ENCODE measurements around the gene NHLRC2. TPM values are rescaled to one million over a fixed set of nuclear protein-coding genes. Genes with fewer than 3 reads are reported as not detected.
"Not testable (repeated sequence)": the region's sequence is repeated elsewhere in the genome, so short reads cannot be mapped to it uniquely, and the experiment has no call there.

The NHLRC2 gene
- total and polyA plus RNA-seq, 2 donors (not counting 1 experiment from before 2014, with no cell fraction given): 5.7 to 59.8 TPM

- DNase-seq: no peak
Measured at GRCh38 chr10:113808168-113808567, 46.3 kb upstream of the NHLRC2 start.

GRCh38 chr10:113814700-113815099 lies 39.8 kb upstream of the NHLRC2 start:
- H3K27me3 Mint-ChIP-seq: peaks cover 23% of the 10 kb centered on the region
- H3K36me3 ChIP-seq (replicated peaks in 1 of 2; ENCODE audit: control extremely low read depth in 1 of 2, control insufficient read depth in 1 of 2, extremely low read depth in 1 of 2, insufficient read depth in 2 of 2, low read length in 1 of 2); H3K27ac Mint-ChIP-seq; H4K20me1 ChIP-seq (ENCODE audit: control insufficient read depth, insufficient read depth, low read length, poor library complexity, severe bottlenecking); POLR2A ChIA-PET; H3K9me3 Mint-ChIP-seq (ENCODE audit: insufficient read depth); DNase-seq; H3K27me3 ChIP-seq (replicated peaks in 1 of 4; ENCODE audit: control extremely low read depth in 1 of 4, control insufficient read depth in 3 of 4, insufficient read depth in 4 of 4, low read length in 3 of 4); H3K4me3 ChIP-seq (ENCODE audit: control extremely low read depth in 1 of 5, extremely low read depth in 1 of 5, insufficient read depth in 1 of 5, low read depth in 2 of 5, low read length in 4 of 5); H3K4me1 Mint-ChIP-seq; H2AFZ ChIP-seq (ENCODE audit: insufficient read depth, low read depth, low read length, poor library complexity, severe bottlenecking); H3K9ac ChIP-seq (ENCODE audit: low read length); H3K9me3 ChIP-seq (ENCODE audit: control extremely low read depth in 1 of 3, control insufficient read depth in 2 of 3, insufficient read depth in 1 of 3, low read length in 2 of 3); H3K4me2 ChIP-seq (replicated peaks; ENCODE audit: low read depth, low read length, poor library complexity, severe bottlenecking); intact Hi-C loops (cut with micrococcal nuclease); H3K4me3 Mint-ChIP-seq; H3K79me2 ChIP-seq (ENCODE audit: control insufficient read depth, insufficient read depth, low read length); CTCF ChIA-PET; H3K4me1 ChIP-seq (ENCODE audit: control insufficient read depth in 2 of 2, insufficient read depth in 2 of 2, low read length in 2 of 2); H3K27ac ChIP-seq (ENCODE audit: low read length in 2 of 2); ATAC-seq (ENCODE audit: low read depth): not testable (repeated sequence)
- WGBS (ENCODE audit: insufficient coverage): no CpG with 5 or more reads among the region's 1 CpG

More at GRCh38 chr10:113808168-113808567, 46.3 kb upstream of the NHLRC2 start:
- peaks cover 36% of the 10 kb centered on the region for H3K27me3 Mint-ChIP-seq
- ChIA-PET POLR2A (no interaction called here), CTCF (no interaction called here)
- H3K4me3 Mint-ChIP-seq: no peak overlapping the region
- Histone ChIP-seq H3K79me2 (ENCODE audit: control insufficient read depth, insufficient read depth, low read length) (no peaks in the 10 kb centered on the region), H3K27ac (ENCODE audit: low read length in 2 of 2) (no peak overlapping the region), H3K4me1 (ENCODE audit: control insufficient read depth in 2 of 2, insufficient read depth in 2 of 2, low read length in 2 of 2) (peaks cover 0 to 3% of the 10 kb centered on the region in 2 donors), H3K9ac (ENCODE audit: low read length) (no peak overlapping the region), H3K27me3 (replicated peaks in 1 of 4; ENCODE audit: control extremely low read depth in 1 of 4, control insufficient read depth in 3 of 4, insufficient read depth in 4 of 4, low read length in 3 of 4) (peaks cover 0 to 3% (median 0%) of the 10 kb centered on the region in 4 experiments), H2AFZ (ENCODE audit: insufficient read depth, low read depth, low read length, poor library complexity, severe bottlenecking) (no peak overlapping the region), H3K9me3 (ENCODE audit: control extremely low read depth in 1 of 3, control insufficient read depth in 2 of 3, insufficient read depth in 1 of 3, low read length in 2 of 3) (peaks cover 0 to 3% (median 0%) of the 10 kb centered on the region in 3 donors), H3K36me3 (replicated peaks in 1 of 2; ENCODE audit: control extremely low read depth in 1 of 2, control insufficient read depth in 1 of 2, extremely low read depth in 1 of 2, insufficient read depth in 2 of 2, low read length in 1 of 2) (no peaks in the 10 kb centered on the region), H3K4me2 (replicated peaks; ENCODE audit: low read depth, low read length, poor library complexity, severe bottlenecking) (no peak overlapping the region), H4K20me1 (ENCODE audit: control insufficient read depth, insufficient read depth, low read length, poor library complexity, severe bottlenecking) (no peaks in the 10 kb centered on the region), H3K4me3 (ENCODE audit: control extremely low read depth in 1 of 5, extremely low read depth in 1 of 5, insufficient read depth in 1 of 5, low read depth in 2 of 5, low read length in 4 of 5) (no peak overlapping the region)
- no peak for ATAC-seq (ENCODE audit: low read depth)
- H3K9me3 Mint-ChIP-seq (ENCODE audit: insufficient read depth): no peaks in the 10 kb centered on the region
- no peak overlapping the region for H3K27ac Mint-ChIP-seq
- H3K4me1 Mint-ChIP-seq: peaks cover 2% of the 10 kb centered on the region
- intact Hi-C loops (cut with micrococcal nuclease): loop anchor here (10.0 kb wide), 1 partner anchor 427 kb away; the partner anchor contains the start of gene VWA2
- no peak for TF ChIP-seq CTCF (IDR thresholded peaks at IDR 0.05)
- TF ChIP-seq EZH2 (IDR thresholded peaks at IDR 0.05; ENCODE audit: borderline replicate concordance, insufficient read depth, low read depth, low read length, poor library complexity, severe bottlenecking): no peak
- 100% methylated on average over 1 of the region's 3 CpGs for WGBS (ENCODE audit: insufficient coverage)

Data from B cell (primary cell).